Nephron (organoid): ENCODE measurements around the gene COBLL1.
A peak's percentile ranks its signal among the peaks of the same experiment; 100 is the strongest.
"Not testable (repeated sequence)": the region's sequence is repeated elsewhere in the genome, so short reads cannot be mapped to it uniquely, and the experiment has no call there.

Experiments
- H3K27ac Mint-ChIP-seq, 3 experiments: 2 replicates each; pipeline ENCODE4 v1.8.0; 2020; ENCODE audit warnings: mixed read lengths in 3 of 3, mild to moderate bottlenecking in 2 of 3, moderate library complexity in 1 of 3
- H3K27me3 Mint-ChIP-seq: 2 replicates; pipeline ENCODE4 v1.8.0; 2021; ENCODE audit warnings: low read depth, mild to moderate bottlenecking, moderate library complexity, mixed read lengths
- H3K36me3 Mint-ChIP-seq: 2 replicates; pipeline ENCODE4 v1.8.0; 2020; ENCODE audit warnings: low read depth, mixed read lengths
- H3K4me1 Mint-ChIP-seq: 2 replicates; pipeline ENCODE4 v1.8.0; 2020; ENCODE audit warnings: mixed read lengths
- H3K4me3 Mint-ChIP-seq, 3 experiments: 2 replicates each; pipeline ENCODE4 v1.8.0; 2020; ENCODE audit warnings: mild to moderate bottlenecking in 3 of 3, mixed read lengths in 3 of 3, moderate library complexity in 2 of 3
- H3K9me3 Mint-ChIP-seq: 2 replicates; pipeline ENCODE4 v1.8.0; 2020; ENCODE audit warnings: mixed read lengths
- CTCF ChIP-seq, 3 experiments: fragments of 200-600 bp; sonication (generic); IDR thresholded peaks; one replicate each; pipeline ENCODE4 v1.5.0; 2021; ENCODE audit warnings: antibody characterized with exemption in 3 of 3; ENCODE audit not compliant: unreplicated experiment in 3 of 3

Gene COBLL1

GRCh38 chr2:164717000-164717803, 124.4 kb downstream of the COBLL1 start:
- no peaks in the 10 kb centered on the region for H3K9me3 Mint-ChIP-seq
- TF ChIP-seq CTCF (IDR thresholded peaks at IDR 0.05; ENCODE audit: unreplicated experiment in 3 of 3): peak; percentile 49 to 84 (median 72)
- no peaks in the 10 kb centered on the region for H3K36me3 Mint-ChIP-seq
- H3K4me3 Mint-ChIP-seq: no peak overlapping the region
- peaks cover 25% of the 10 kb centered on the region for H3K4me1 Mint-ChIP-seq
- H3K27ac Mint-ChIP-seq: peak overlapping the region in 1 of 3 experiments; percentile 72
- no peaks in the 10 kb centered on the region for H3K27me3 Mint-ChIP-seq

GRCh38 chr2:164714471-164714870, 127.2 kb downstream of the COBLL1 start:
- H3K4me1 Mint-ChIP-seq: peaks cover 11% of the 10 kb centered on the region
- no peak overlapping the region for H3K4me3 Mint-ChIP-seq
- no peak for TF ChIP-seq CTCF (IDR thresholded peaks at IDR 0.05; ENCODE audit: unreplicated experiment in 3 of 3)
- peak overlapping the region; percentile 53 to 84 (median 55) for H3K27ac Mint-ChIP-seq
- no peaks in the 10 kb centered on the region for H3K27me3 Mint-ChIP-seq
- no peaks in the 10 kb centered on the region for H3K9me3 Mint-ChIP-seq
- H3K36me3 Mint-ChIP-seq: no peaks in the 10 kb centered on the region

- Mint-ChIP-seq H3K4me3 (peak overlapping the region in 1 of 3 experiments; percentile 28), H3K27me3 (no peaks in the 10 kb centered on the region), H3K4me1 (peaks cover 10% of the 10 kb centered on the region), H3K27ac (peak overlapping the region; percentile 74 to 96 (median 86)), H3K9me3 (no peaks in the 10 kb centered on the region), H3K36me3 (no peaks in the 10 kb centered on the region)
- TF ChIP-seq CTCF (IDR thresholded peaks at IDR 0.05; ENCODE audit: unreplicated experiment in 3 of 3): no peak
Observed at GRCh38 chr2:164711766-164712138, 129.9 kb downstream of the COBLL1 start.

- H3K27ac Mint-ChIP-seq: peak overlapping the region; percentile 74 to 96 (median 86)
- H3K4me1 Mint-ChIP-seq: peaks cover 10% of the 10 kb centered on the region
- no peaks in the 10 kb centered on the region for H3K9me3 Mint-ChIP-seq
- H3K36me3 Mint-ChIP-seq: no peaks in the 10 kb centered on the region
- no peaks in the 10 kb centered on the region for H3K27me3 Mint-ChIP-seq
- TF ChIP-seq CTCF (IDR thresholded peaks at IDR 0.05; ENCODE audit: unreplicated experiment in 3 of 3): no peak
- H3K4me3 Mint-ChIP-seq: no peak overlapping the region
Observed at GRCh38 chr2:164710837-164711765, 130.5 kb downstream of the COBLL1 start.

- not testable (repeated sequence) for H3K4me3 Mint-ChIP-seq, H3K9me3 Mint-ChIP-seq, H3K27me3 Mint-ChIP-seq, H3K36me3 Mint-ChIP-seq
- peaks cover 10% of the 10 kb centered on the region for H3K4me1 Mint-ChIP-seq
- peak overlapping the region; percentile 74 to 96 (median 86) for H3K27ac Mint-ChIP-seq
Observed at GRCh38 chr2:164710252-164710836, 131.3 kb downstream of the COBLL1 start.

GRCh38 chr2:164706522-164706921, 135.1 kb downstream of the COBLL1 start:
- Mint-ChIP-seq H3K36me3 (peaks cover 3% of the 10 kb centered on the region), H3K9me3 (no peaks in the 10 kb centered on the region), H3K27ac (peak overlapping the region in 2 of 3 experiments; percentile 11 to 35), H3K4me1 (no peaks in the 10 kb centered on the region), H3K4me3 (no peak overlapping the region), H3K27me3 (no peaks in the 10 kb centered on the region)
- TF ChIP-seq CTCF (IDR thresholded peaks at IDR 0.05; ENCODE audit: unreplicated experiment in 3 of 3): no peak
